Prostate gland (tissue), 2 donors: Measurements from ENCODE around the gene GRM8. TPM values are rescaled to one million over a fixed set of nuclear protein-coding genes. Genes with fewer than 3 reads are reported as not detected.

Source experiments
- DNase-seq: peaks from one replicate; pipeline ENCODE4 v3.0.0-alpha.2; 2019; ENCODE audit warnings: low spot score
- H3K27ac ChIP-seq, 2 donors: fragments of 200-600 bp; sonication (generic); 2 replicates each; pipeline ENCODE4 v1.5.1; 2017 to 2019
- H3K27me3 ChIP-seq: fragments of 200-600 bp; sonication (generic); replicated peaks from 2 replicates; pipeline ENCODE4 v1.5.1; 2019; ENCODE audit not compliant: insufficient read depth
- H3K36me3 ChIP-seq, 2 donors: fragments of 200-600 bp; sonication (generic); 1 replicate in 1 of 2; 2 replicates in 1 of 2; pipeline versions ENCODE4 v1.5.1 to v1.8.1; 2017 to 2019
- H3K4me1 ChIP-seq: fragments of 200-600 bp; sonication (generic); replicated peaks from 2 replicates; pipeline ENCODE4 v1.5.1; 2019
- H3K4me3 ChIP-seq, 2 donors: fragments of 200-600 bp; sonication (generic); 2 replicates each; pipeline ENCODE4 v1.5.1; 2017 to 2019
- H3K9me3 ChIP-seq: fragments of 200-600 bp; sonication (generic); 2 replicates; pipeline ENCODE4 v1.5.1; 2017
- CTCF ChIP-seq, 4 experiments: fragments of 200-600 bp in 2 of 4; fragments of 450-650 bp in 2 of 4; sonication (generic) in 2 of 4; IDR thresholded peaks; 1 replicate in 3 of 4; 2 replicates in 1 of 4; pipeline ENCODE4 v1.5.1; 2016 to 2019; ENCODE audit warnings: antibody characterized with exemption in 4 of 4, mild to moderate bottlenecking in 2 of 4, moderate library complexity in 2 of 4
- POLR2A ChIP-seq: fragments of 450-650 bp; IDR thresholded peaks from one replicate; pipeline ENCODE4 v1.6.1; 2016; ENCODE audit warnings: antibody characterized with exemption, mild to moderate bottlenecking
- POLR2AphosphoS5 ChIP-seq: sonication (generic); formaldehyde crosslinking; IDR thresholded peaks from one replicate; pipeline ENCODE4 v1.6.1; 2017; ENCODE audit warnings: antibody characterized with exemption
- WGBS: methylation state at CpG from one replicate; pipeline ENCODE4 v1.1.5; 2018; 5-methylcytosine and 5-hydroxymethylcytosine counted together
- intact Hi-C: fragments of 100-400 bp; cut with DNase I; formaldehyde crosslinking; loops from one replicate; pipeline ENCODE4 v1.14.2; 2022
- total RNA-seq, 2 donors: library from RNA; depleted of rRNA; stranded (reverse); fragments of >200 nt; gene quantifications; one replicate each; pipeline ENCODE4 v1.1.0, GENCODE V29; 2016

GRM8 gene
- total RNA-seq, 2 donors from 2014 or later, result 1.3 to 3.7 TPM

- intact Hi-C loops, result no loop called here
- H3K4me3 ChIP-seq, result no peak overlapping the region
- H3K27me3 ChIP-seq, result no peaks in the 10 kb centered on the region
- no peak for DNase-seq
- TF ChIP-seq POLR2A (no peak), CTCF (IDR thresholded peaks at IDR 0.05) (no peak), POLR2AphosphoS5 (no peak)
- H3K36me3 ChIP-seq, result no peaks in the 10 kb centered on the region
- H3K9me3 ChIP-seq, result no peaks in the 10 kb centered on the region
- no peak overlapping the region for H3K27ac ChIP-seq
- 88% methylated on average over 1 of the region's 1 CpG for WGBS
- H3K4me1 ChIP-seq, result no peaks in the 10 kb centered on the region
Measured at GRCh38 chr7:126524967-126525366, 727.8 kb downstream of the GRM8 start.

DNA sequence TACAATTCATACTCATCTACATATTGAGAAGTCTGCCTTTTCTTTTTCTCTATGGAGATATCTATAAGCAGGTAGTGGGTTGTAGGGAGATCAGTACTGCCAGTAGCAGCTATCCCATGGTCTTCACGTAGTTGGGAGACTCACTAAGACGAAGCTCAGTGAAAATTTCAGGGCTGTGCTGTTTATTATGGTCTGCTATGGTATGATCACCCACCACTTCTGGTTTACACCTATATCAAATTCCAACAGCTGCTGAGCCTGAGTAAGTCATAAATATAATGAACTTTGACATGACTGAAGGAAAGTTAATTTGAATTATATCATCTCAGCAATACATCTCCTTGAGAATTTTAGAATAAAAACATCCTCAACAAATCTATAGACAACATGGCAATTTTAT lies 741.7 kb downstream of the GRM8 start:
- TF ChIP-seq CTCF (IDR thresholded peaks at IDR 0.05), result no peak
- no peak for TF ChIP-seq POLR2A
- TF ChIP-seq POLR2AphosphoS5, result no peak
- intact Hi-C loops, result no loop called here
- Histone ChIP-seq H3K36me3 (no peaks in the 10 kb centered on the region), H3K27me3 (no peaks in the 10 kb centered on the region), H3K4me1 (no peaks in the 10 kb centered on the region), H3K4me3 (no peak overlapping the region), H3K27ac (no peak overlapping the region), H3K9me3 (no peaks in the 10 kb centered on the region)
- no peak for DNase-seq
- 77% methylated on average over 2 of the region's 2 CpGs for WGBS

- TF ChIP-seq POLR2AphosphoS5 (no peak), POLR2A (no peak), CTCF (IDR thresholded peaks at IDR 0.05) (no peak)
- Histone ChIP-seq H3K9me3 (no peaks in the 10 kb centered on the region), H3K27me3 (no peaks in the 10 kb centered on the region), H3K27ac (no peak overlapping the region), H3K4me3 (no peak overlapping the region), H3K36me3 (no peaks in the 10 kb centered on the region), H3K4me1 (no peaks in the 10 kb centered on the region)
- intact Hi-C loops, result no loop called here
- DNase-seq, result no peak
- WGBS, result 37% methylated on average over 2 of the region's 2 CpGs
Measured at GRCh38 chr7:126501617-126502016, 751.1 kb downstream of the GRM8 start.

GRCh38 chr7:126499481-126499880 lies 753.3 kb downstream of the GRM8 start:
- intact Hi-C loops, result no loop called here
- H3K9me3 ChIP-seq, result no peaks in the 10 kb centered on the region
- WGBS, result 83% methylated on average over 5 of the region's 5 CpGs
- no peak for TF ChIP-seq POLR2A
- no peak for TF ChIP-seq CTCF (IDR thresholded peaks at IDR 0.05)
- TF ChIP-seq POLR2AphosphoS5, result no peak
- no peak overlapping the region for H3K4me3 ChIP-seq
- H3K4me1 ChIP-seq, result no peaks in the 10 kb centered on the region
- no peak for DNase-seq
- H3K27me3 ChIP-seq, result no peaks in the 10 kb centered on the region
- no peak overlapping the region for H3K27ac ChIP-seq
- H3K36me3 ChIP-seq, result no peaks in the 10 kb centered on the region

GRCh38 chr7:126495733-126496132 lies 757.0 kb downstream of the GRM8 start:
- 34% methylated on average over 2 of the region's 2 CpGs for WGBS
- H3K4me1 ChIP-seq, result no peaks in the 10 kb centered on the region
- H3K4me3 ChIP-seq, result no peak overlapping the region
- DNase-seq, result no peak
- no peaks in the 10 kb centered on the region for H3K27me3 ChIP-seq
- TF ChIP-seq POLR2A, result no peak
- TF ChIP-seq CTCF (IDR thresholded peaks at IDR 0.05), result no peak
- no peak for TF ChIP-seq POLR2AphosphoS5
- no peaks in the 10 kb centered on the region for H3K36me3 ChIP-seq
- no peak overlapping the region for H3K27ac ChIP-seq
- H3K9me3 ChIP-seq, result no peaks in the 10 kb centered on the region
- intact Hi-C loops, result no loop called here
